Skeletal muscle satellite cell (primary cell): ENCODE measurements around the gene SLC25A22.
A peak's percentile ranks its signal among the peaks of the same experiment; 100 is the strongest.

Source experiments
- H3K27me3 ChIP-seq: 2 replicates; pipeline ENCODE4 v1.7.0; 2013; ENCODE audit warnings: low read length; ENCODE audit not compliant: control insufficient read depth, insufficient read depth
- H3K36me3 ChIP-seq: 2 replicates; pipeline ENCODE4 v1.7.0; 2013; ENCODE audit warnings: mild to moderate bottlenecking, control low read depth, low read length; ENCODE audit not compliant: insufficient read depth
- H3K4me1 ChIP-seq: 2 replicates; pipeline ENCODE4 v1.7.0; 2013; ENCODE audit warnings: low read length; ENCODE audit not compliant: control insufficient read depth, insufficient read depth
- H3K4me2 ChIP-seq: 2 replicates; pipeline ENCODE4 v1.7.0; 2013; ENCODE audit warnings: mild to moderate bottlenecking, low read length
- H3K4me3 ChIP-seq: 2 replicates; pipeline ENCODE4 v1.7.0; 2013; ENCODE audit warnings: low read length
- H3K9ac ChIP-seq: 2 replicates; pipeline ENCODE4 v1.7.0; 2013; ENCODE audit warnings: mild to moderate bottlenecking, low read depth, low read length, moderate library complexity
- H3K9me3 ChIP-seq: replicated peaks from 2 replicates; pipeline ENCODE4 v1.7.0; 2013; ENCODE audit warnings: mild to moderate bottlenecking, control low read depth, low read length

The SLC25A22 gene

GRCh38 chr11:839875-840617, 42.0 kb upstream of the SLC25A22 start:
- Histone ChIP-seq H3K9ac (peak overlapping the region; percentile 97), H3K36me3 (peaks cover 55% of the 10 kb centered on the region), H3K4me3 (peak overlapping the region; percentile 98), H3K9me3 (no peaks in the 10 kb centered on the region), H3K4me2 (peak overlapping the region; percentile 90), H3K27me3 (no peaks in the 10 kb centered on the region), H3K4me1 (peaks cover 64% of the 10 kb centered on the region)

- Histone ChIP-seq H3K9me3 (no peaks in the 10 kb centered on the region), H3K4me3 (no peak overlapping the region), H3K4me1 (peaks cover 65% of the 10 kb centered on the region), H3K9ac (peak overlapping the region; percentile 38), H3K36me3 (peaks cover 55% of the 10 kb centered on the region), H3K4me2 (peak overlapping the region; percentile 90), H3K27me3 (no peaks in the 10 kb centered on the region)
Observed at GRCh38 chr11:839280-839623, 41.2 kb upstream of the SLC25A22 start.

- H3K4me1 ChIP-seq: peaks cover 64% of the 10 kb centered on the region
- H3K4me2 ChIP-seq: peak overlapping the region; percentile 8
- no peaks in the 10 kb centered on the region for H3K27me3 ChIP-seq
- H3K4me3 ChIP-seq: no peak overlapping the region
- peak overlapping the region; percentile 38 for H3K9ac ChIP-seq
- H3K36me3 ChIP-seq: peaks cover 55% of the 10 kb centered on the region
- no peaks in the 10 kb centered on the region for H3K9me3 ChIP-seq
Observed at GRCh38 chr11:838441-839279, 40.6 kb upstream of the SLC25A22 start.

DNA sequence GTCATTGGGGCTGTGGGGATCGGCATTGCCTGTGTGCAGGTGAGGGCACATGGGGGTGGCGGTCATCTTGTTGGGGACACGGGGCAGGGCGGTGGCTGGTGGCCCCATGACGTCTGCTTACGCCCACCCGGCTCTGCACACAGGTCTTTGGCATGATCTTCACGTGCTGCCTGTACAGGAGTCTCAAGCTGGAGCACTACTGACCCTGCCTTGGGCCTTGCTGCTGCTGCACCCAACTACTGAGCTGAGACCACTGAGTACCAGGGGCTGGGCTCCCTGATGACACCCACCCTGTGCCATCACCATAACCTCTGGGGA, 39.9 kb upstream of the SLC25A22 start:
- no peaks in the 10 kb centered on the region for H3K27me3 ChIP-seq
- H3K4me3 ChIP-seq: no peak overlapping the region
- peaks cover 63% of the 10 kb centered on the region for H3K4me1 ChIP-seq
- H3K9ac ChIP-seq: no peak overlapping the region
- no peak overlapping the region for H3K4me2 ChIP-seq
- H3K9me3 ChIP-seq: no peaks in the 10 kb centered on the region
- peaks cover 55% of the 10 kb centered on the region for H3K36me3 ChIP-seq

DNA sequence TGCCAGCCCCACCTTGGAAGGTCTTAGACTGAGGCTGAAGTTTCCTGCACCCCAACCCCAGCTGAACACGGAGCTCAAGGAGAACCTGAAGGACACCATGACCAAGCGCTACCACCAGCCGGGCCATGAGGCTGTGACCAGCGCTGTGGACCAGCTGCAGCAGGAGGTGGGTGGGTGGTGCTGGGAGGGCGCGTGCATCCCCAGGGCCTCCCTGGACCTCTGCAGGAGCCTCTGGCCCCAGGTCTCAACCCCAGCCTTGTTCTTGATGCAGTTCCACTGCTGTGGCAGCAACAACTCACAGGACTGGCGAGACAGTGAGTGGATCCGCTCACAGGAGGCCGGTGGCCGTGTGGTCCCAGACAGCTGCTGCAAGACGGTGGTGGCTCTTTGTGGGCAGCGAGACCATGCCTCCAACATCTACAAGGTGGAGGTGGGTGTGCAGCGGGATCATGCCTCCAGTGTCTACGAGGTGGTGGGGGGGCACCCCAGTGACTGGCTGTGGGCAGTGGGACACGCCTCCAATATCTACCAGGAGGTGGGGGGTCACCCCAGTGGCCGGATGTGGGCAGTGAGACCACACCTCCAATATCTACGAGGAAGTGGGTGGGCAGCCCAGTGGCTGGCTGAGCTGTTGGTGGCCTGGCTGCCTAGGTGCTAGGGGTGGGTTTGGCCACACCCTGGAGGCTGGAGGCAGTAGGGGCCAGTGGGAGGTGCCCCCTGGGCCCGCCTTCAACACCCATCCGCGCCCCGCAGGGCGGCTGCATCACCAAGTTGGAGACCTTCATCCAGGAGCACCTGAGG, 39.3 kb upstream of the SLC25A22 start:
- H3K9ac ChIP-seq: no peak overlapping the region
- H3K36me3 ChIP-seq: peaks cover 55% of the 10 kb centered on the region
- no peaks in the 10 kb centered on the region for H3K9me3 ChIP-seq
- H3K4me1 ChIP-seq: peaks cover 65% of the 10 kb centered on the region
- no peak overlapping the region for H3K4me2 ChIP-seq
- H3K4me3 ChIP-seq: no peak overlapping the region
- no peaks in the 10 kb centered on the region for H3K27me3 ChIP-seq

DNA sequence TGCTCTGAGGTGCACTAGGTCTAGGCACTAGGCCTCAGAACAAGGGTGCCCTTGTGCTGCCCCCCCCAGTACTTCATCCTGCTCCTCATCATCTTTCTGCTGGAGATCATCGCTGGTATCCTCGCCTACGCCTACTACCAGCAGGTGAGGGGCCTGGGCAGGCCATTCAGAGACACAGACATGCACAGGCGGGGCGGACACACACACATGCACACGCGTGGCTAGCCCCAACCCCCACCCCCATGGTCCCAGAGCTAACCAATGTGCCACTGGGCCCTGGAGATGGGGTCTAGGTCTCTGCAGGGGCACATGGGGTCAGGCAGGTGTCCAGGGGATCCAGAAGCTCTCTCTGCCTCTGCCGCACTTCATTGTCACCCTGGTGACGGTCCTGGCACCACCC, 38.6 kb upstream of the SLC25A22 start:
- H3K4me1 ChIP-seq: peaks cover 72% of the 10 kb centered on the region
- no peaks in the 10 kb centered on the region for H3K27me3 ChIP-seq
- peaks cover 55% of the 10 kb centered on the region for H3K36me3 ChIP-seq
- H3K4me2 ChIP-seq: no peak overlapping the region
- no peak overlapping the region for H3K9ac ChIP-seq
- H3K9me3 ChIP-seq: no peaks in the 10 kb centered on the region
- no peak overlapping the region for H3K4me3 ChIP-seq

DNA sequence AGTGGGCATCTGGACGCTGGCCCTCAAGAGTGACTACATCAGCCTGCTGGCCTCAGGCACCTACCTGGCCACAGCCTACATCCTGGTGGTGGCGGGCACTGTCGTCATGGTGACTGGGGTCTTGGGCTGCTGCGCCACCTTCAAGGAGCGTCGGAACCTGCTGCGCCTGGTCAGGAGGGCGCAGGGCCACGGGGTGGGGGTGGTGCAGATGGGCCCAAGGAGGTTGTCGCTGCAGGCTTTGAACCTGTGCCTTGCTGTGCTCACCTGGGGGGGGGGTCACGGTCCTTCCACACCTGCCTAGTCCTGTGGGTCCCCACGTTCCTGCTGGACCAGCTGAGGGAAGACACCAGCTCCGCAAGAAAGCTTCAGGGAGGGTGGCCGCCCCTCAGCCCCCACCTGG, 38.2 kb upstream of the SLC25A22 start:
- Histone ChIP-seq H3K36me3 (peaks cover 54% of the 10 kb centered on the region), H3K9me3 (no peaks in the 10 kb centered on the region), H3K27me3 (no peaks in the 10 kb centered on the region), H3K4me2 (no peak overlapping the region), H3K9ac (no peak overlapping the region), H3K4me3 (no peak overlapping the region), H3K4me1 (peaks cover 76% of the 10 kb centered on the region)

- Histone ChIP-seq H3K4me2 (peak overlapping the region; percentile 97), H3K4me3 (peak overlapping the region; percentile 92), H3K9me3 (no peaks in the 10 kb centered on the region), H3K4me1 (peaks cover 78% of the 10 kb centered on the region), H3K36me3 (peaks cover 38% of the 10 kb centered on the region), H3K9ac (peak overlapping the region; percentile 97), H3K27me3 (no peaks in the 10 kb centered on the region)
Observed at GRCh38 chr11:834371-835316, 36.6 kb upstream of the SLC25A22 start.

- no peaks in the 10 kb centered on the region for H3K9me3 ChIP-seq
- peak overlapping the region; percentile 97 for H3K4me2 ChIP-seq
- peaks cover 30% of the 10 kb centered on the region for H3K36me3 ChIP-seq
- H3K27me3 ChIP-seq: no peaks in the 10 kb centered on the region
- peak overlapping the region; percentile 92 for H3K4me3 ChIP-seq
- H3K4me1 ChIP-seq: peaks cover 79% of the 10 kb centered on the region
- H3K9ac ChIP-seq: peak overlapping the region; percentile 97
Observed at GRCh38 chr11:833849-834311, 35.8 kb upstream of the SLC25A22 start.

DNA sequence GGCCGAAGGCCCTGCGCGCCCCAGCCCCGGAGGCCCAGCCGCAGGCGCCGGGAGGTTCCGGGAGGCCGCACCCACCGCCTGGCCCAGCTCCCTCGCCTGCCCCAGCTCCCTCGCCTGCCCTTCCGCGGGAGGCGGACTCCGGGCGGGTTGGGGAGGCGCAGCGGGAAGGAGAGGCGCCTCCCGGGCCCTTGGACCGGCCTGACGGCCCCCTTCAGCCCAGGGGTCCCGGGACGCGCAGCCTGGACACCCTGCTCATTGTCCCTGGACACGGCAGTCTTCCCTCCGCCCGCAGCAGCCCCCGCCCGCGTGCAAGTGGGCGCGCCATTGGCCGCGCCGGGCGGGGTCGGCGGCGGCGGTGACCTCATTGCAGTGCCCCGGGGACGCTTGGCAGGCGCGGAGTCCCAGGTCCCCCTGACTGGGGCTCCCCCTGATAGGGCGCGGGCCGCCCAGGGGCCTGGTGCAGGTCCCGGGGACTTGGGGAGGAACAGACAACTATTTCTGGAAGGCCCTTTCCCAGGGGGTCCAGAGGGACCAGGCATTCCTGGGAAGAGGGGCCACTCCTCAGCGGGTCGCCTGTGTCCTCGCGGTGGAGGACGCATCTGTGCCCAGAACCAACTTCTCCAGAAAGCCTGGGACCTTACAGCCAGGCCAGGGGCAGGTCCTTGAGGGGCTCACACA, 35.2 kb upstream of the SLC25A22 start:
- H3K9me3 ChIP-seq: no peaks in the 10 kb centered on the region
- H3K4me1 ChIP-seq: peaks cover 76% of the 10 kb centered on the region
- peak overlapping the region; percentile 92 for H3K4me3 ChIP-seq
- peak overlapping the region; percentile 97 for H3K4me2 ChIP-seq
- peaks cover 24% of the 10 kb centered on the region for H3K36me3 ChIP-seq
- H3K27me3 ChIP-seq: no peaks in the 10 kb centered on the region
- peak overlapping the region; percentile 97 for H3K9ac ChIP-seq
